Measurements from ENCODE around the gene MARS1. TPM values are rescaled to one million over a fixed set of nuclear protein-coding genes. Genes with fewer than 3 reads are reported as not detected.

MARS1 gene
- total RNA-seq, 4 donors from 2014 or later: 53.2 to 81.0 (median 62.7) TPM

DNA sequence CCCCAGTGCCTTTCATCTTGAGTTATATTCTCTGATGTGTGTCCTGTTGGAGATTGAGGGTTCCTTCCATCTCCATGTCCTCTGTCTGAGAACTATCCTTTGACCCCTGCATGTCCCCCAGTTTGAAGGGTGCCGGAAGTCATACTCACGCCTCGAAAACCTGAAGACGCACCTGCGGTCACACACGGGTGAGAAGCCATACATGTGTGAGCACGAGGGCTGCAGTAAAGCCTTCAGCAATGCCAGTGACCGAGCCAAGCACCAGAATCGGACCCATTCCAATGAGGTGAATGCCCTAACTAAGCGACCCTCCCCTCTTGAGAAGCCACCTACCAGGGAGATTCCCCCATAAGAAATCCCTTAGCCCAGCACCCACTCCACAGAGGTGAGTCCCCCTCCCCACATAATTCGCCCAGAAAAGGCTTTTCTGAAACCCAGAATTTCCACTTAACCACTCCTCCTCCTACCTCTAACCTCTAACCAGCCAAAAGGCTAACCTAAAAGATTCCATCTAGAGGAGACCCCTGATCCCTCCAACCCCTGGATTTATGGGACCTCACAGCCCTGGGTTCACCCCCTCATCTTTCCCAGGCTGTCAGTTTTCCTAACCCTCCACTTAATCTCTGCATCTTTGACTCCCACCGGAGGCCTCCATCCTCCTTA lies 20.5 kb upstream of the MARS1 start:
- peaks cover 0 to 53% (median 5%) of the 10 kb centered on the region in 4 donors for H3K27me3 ChIP-seq
- TF ChIP-seq POLR2AphosphoS5 (IDR thresholded peaks at IDR 0.05) (no peak), EP300 (IDR thresholded peaks at IDR 0.05) (no peak), POLR2A (IDR thresholded peaks at IDR 0.05; ENCODE audit: low read depth) (no peak)
- TF ChIP-seq, protein P1, sequence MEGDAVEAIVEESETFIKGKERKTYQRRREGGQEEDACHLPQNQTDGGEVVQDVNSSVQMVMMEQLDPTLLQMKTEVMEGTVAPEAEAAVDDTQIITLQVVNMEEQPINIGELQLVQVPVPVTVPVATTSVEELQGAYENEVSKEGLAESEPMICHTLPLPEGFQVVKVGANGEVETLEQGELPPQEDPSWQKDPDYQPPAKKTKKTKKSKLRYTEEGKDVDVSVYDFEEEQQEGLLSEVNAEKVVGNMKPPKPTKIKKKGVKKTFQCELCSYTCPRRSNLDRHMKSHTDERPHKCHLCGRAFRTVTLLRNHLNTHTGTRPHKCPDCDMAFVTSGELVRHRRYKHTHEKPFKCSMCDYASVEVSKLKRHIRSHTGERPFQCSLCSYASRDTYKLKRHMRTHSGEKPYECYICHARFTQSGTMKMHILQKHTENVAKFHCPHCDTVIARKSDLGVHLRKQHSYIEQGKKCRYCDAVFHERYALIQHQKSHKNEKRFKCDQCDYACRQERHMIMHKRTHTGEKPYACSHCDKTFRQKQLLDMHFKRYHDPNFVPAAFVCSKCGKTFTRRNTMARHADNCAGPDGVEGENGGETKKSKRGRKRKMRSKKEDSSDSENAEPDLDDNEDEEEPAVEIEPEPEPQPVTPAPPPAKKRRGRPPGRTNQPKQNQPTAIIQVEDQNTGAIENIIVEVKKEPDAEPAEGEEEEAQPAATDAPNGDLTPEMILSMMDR (IDR thresholded peaks at IDR 0.05): no peak
- no peak for DNase-seq (ENCODE audit: extremely low spot score)
- no peak overlapping the region for H3K4me3 ChIP-seq
- H3K9me3 ChIP-seq: no peaks in the 10 kb centered on the region
- H3K36me3 ChIP-seq: no peaks in the 10 kb centered on the region
- intact Hi-C loops (cut with DNase I): no loop called here
- H3K4me1 ChIP-seq: peaks cover 0 to 7% (median 6%) of the 10 kb centered on the region in 4 donors
- H3K27ac ChIP-seq (replicated peaks in 1 of 4): no peak overlapping the region
- WGBS: 92% methylated on average over 12 of the region's 12 CpGs

DNA sequence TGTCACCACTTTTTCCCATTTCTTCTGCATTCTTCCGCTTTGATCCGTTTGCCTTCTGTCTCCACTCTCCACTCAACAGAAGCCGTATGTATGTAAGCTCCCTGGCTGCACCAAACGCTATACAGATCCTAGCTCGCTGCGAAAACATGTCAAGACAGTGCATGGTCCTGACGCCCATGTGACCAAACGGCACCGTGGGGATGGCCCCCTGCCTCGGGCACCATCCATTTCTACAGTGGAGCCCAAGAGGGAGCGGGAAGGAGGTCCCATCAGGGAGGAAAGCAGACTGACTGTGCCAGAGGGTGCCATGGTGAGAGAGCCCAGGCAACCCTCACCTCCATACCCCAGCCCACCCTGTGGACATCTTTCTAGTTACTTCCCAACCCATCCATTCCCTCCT lies 20.0 kb upstream of the MARS1 start:
- no peaks in the 10 kb centered on the region for H3K9me3 ChIP-seq
- peaks cover 0 to 55% (median 5%) of the 10 kb centered on the region in 4 donors for H3K27me3 ChIP-seq
- H3K27ac ChIP-seq (replicated peaks in 1 of 4): no peak overlapping the region
- peaks cover 0 to 2% (median under 1%) of the 10 kb centered on the region in 4 donors for H3K4me1 ChIP-seq
- WGBS: 87% methylated on average over 11 of the region's 11 CpGs
- H3K4me3 ChIP-seq: no peak overlapping the region
- no peak for DNase-seq (ENCODE audit: extremely low spot score)
- intact Hi-C loops (cut with DNase I): no loop called here
- no peaks in the 10 kb centered on the region for H3K36me3 ChIP-seq
- TF ChIP-seq POLR2A (IDR thresholded peaks at IDR 0.05; ENCODE audit: low read depth): no peak
- TF ChIP-seq, protein P1 (IDR thresholded peaks at IDR 0.05): no peak
- no peak for TF ChIP-seq EP300 (IDR thresholded peaks at IDR 0.05)
- no peak for TF ChIP-seq POLR2AphosphoS5 (IDR thresholded peaks at IDR 0.05)

DNA sequence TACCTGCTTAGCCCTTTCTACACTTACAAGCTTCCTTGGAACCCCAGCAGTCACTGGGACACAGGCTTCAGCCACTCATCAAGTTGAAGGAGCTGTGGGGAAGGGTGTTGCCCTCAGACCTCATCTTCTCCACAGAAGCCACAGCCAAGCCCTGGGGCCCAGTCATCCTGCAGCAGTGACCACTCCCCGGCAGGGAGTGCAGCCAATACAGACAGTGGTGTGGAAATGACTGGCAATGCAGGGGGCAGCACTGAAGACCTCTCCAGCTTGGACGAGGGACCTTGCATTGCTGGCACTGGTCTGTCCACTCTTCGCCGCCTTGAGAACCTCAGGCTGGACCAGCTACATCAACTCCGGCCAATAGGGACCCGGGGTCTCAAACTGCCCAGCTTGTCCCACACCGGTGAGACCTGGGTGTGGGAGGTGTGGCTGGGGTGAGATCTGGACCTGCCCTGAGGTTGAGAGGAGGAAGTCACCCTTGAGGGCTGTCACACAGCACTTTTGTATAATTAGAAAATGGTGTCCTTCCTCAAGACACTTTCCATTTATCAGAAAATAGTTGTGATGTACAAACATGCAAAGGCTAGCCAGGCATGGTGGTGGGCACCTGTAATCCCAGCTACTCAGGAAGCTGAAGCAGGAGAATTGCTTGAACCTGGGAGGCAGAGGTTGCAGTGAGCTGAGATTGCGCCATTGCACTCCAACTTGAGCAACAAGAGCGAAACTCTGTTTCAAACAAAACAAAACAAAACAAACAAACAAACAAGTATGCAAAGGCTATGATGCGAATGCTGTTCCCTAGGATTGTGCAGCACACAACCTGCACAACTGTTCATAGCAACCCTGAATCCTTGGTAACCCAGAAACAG lies 18.3 kb upstream of the MARS1 start:
- Histone ChIP-seq H3K36me3 (no peaks in the 10 kb centered on the region), H3K27me3 (peaks cover 0 to 71% (median 11%) of the 10 kb centered on the region in 4 donors), H3K4me3 (no peak overlapping the region), H3K27ac (replicated peaks in 1 of 4) (no peak overlapping the region), H3K4me1 (no peaks in the 10 kb centered on the region), H3K9me3 (no peaks in the 10 kb centered on the region)
- no peak for DNase-seq (ENCODE audit: extremely low spot score)
- intact Hi-C loops (cut with DNase I): no loop called here
- 89% methylated on average over 8 of the region's 10 CpGs for whole genome bisulfite sequencing
- TF ChIP-seq EP300 (IDR thresholded peaks at IDR 0.05): no peak
- TF ChIP-seq POLR2A (IDR thresholded peaks at IDR 0.05; ENCODE audit: low read depth): no peak

DNA sequence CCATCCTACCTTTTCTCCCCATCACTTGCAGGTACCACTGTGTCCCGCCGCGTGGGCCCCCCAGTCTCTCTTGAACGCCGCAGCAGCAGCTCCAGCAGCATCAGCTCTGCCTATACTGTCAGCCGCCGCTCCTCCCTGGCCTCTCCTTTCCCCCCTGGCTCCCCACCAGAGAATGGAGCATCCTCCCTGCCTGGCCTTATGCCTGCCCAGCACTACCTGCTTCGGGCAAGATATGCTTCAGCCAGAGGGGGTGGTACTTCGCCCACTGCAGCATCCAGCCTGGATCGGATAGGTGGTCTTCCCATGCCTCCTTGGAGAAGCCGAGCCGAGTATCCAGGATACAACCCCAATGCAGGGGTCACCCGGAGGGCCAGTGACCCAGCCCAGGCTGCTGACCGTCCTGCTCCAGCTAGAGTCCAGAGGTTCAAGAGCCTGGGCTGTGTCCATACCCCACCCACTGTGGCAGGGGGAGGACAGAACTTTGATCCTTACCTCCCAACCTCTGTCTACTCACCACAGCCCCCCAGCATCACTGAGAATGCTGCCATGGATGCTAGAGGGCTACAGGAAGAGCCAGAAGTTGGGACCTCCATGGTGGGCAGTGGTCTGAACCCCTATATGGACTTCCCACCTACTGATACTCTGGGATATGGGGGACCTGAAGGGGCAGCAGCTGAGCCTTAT lies 17.4 kb upstream of the MARS1 start:
- Histone ChIP-seq H3K36me3 (no peaks in the 10 kb centered on the region), H3K9me3 (no peaks in the 10 kb centered on the region), H3K27me3 (peaks cover 0 to 80% (median 16%) of the 10 kb centered on the region in 4 donors), H3K27ac (replicated peaks in 1 of 4) (no peak overlapping the region), H3K4me3 (no peak overlapping the region), H3K4me1 (peaks cover 4 to 8% (median 7%) of the 10 kb centered on the region in 4 donors)
- intact Hi-C loops (cut with DNase I): no loop called here
- TF ChIP-seq POLR2AphosphoS5 (IDR thresholded peaks at IDR 0.05): no peak
- TF ChIP-seq EP300 (IDR thresholded peaks at IDR 0.05): no peak
- TF ChIP-seq, protein P1 (IDR thresholded peaks at IDR 0.05): no peak
- TF ChIP-seq POLR2A (IDR thresholded peaks at IDR 0.05; ENCODE audit: low read depth): no peak
- DNase-seq (ENCODE audit: extremely low spot score): no peak
- WGBS: 87% methylated on average over 5 of the region's 14 CpGs

Measured in esophagus muscularis mucosa (tissue), 4 donors.